K562 treated with DMSO at 1 percent for 24 hours (cell line): Measurements from ENCODE around the gene NLGN1. TPM values are rescaled to one million over a fixed set of nuclear protein-coding genes. Genes with fewer than 3 reads are reported as not detected.

ENCODE experiments used
- total RNA-seq: library from RNA; unstranded; fragments of 300-600 nt; gene quantifications from 2 replicates; pipeline ENCODE4 v1.2.3, GENCODE V29; 2022; ENCODE audit warnings: low read depth; ENCODE audit not compliant: insufficient read depth

NLGN1 gene
- not detected in 2 replicates for total RNA-seq

GRCh38 chr3:173397161-173398110, at the start of gene NLGN1:
Gene NLGN1, plus strand, starts transcription at chr3:173397744.

